GM18951 (cell line): ENCODE data around the gene ARHGAP6.
"Not testable (repeated sequence)": the region's sequence is repeated elsewhere in the genome, so short reads cannot be mapped to it uniquely, and the experiment has no call there.

Source experiments
- POLR2A ChIP-seq: IDR thresholded peaks from 4 replicates; pipeline ENCODE4 v1.6.1; 2011; ENCODE audit warnings: mild to moderate bottlenecking; ENCODE audit not compliant: insufficient read length, insufficient read depth; ENCODE audit errors: extremely low read depth
- in situ Hi-C: fragments of 300-500 bp; cut with MboI; formaldehyde crosslinking; loops from one replicate; pipeline ENCODE4 v1.12.0; 2022; ENCODE audit warnings: low sequenced_read_pairs, mixed read lengths, inconsistent platforms; ENCODE audit not compliant: unreplicated experiment

The ARHGAP6 gene

GRCh38 chrX:11543249-11543648 lies 122.5 kb downstream of the ARHGAP6 start:
- no peak for TF ChIP-seq POLR2A
- in situ Hi-C loops, result loop anchor here (25.0 kb wide), 1 partner anchor 369 kb away; no protein-coding TSS in a partner anchor

DNA sequence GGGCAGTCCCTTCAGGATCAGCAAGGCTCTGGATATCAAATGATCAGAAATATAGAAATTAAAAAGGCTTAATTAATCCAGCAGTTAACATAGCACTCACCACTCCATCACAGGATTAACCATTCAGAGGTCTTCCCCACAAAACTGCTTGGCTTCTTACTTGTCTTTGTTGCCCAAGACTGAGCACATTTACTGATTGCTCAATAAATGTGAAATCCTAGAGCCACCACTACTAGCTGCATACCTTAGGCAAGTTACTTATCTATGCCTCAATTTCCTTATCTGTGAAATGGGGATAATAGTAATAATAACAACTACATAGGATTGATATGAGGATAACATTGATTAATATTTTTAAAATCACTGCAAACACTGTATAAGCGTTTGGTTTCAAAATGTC lies 124.2 kb downstream of the ARHGAP6 start:
- in situ Hi-C loops, result loop anchor here (25.0 kb wide), 1 partner anchor 371 kb away; no protein-coding TSS in a partner anchor
- TF ChIP-seq POLR2A, result no peak

DNA sequence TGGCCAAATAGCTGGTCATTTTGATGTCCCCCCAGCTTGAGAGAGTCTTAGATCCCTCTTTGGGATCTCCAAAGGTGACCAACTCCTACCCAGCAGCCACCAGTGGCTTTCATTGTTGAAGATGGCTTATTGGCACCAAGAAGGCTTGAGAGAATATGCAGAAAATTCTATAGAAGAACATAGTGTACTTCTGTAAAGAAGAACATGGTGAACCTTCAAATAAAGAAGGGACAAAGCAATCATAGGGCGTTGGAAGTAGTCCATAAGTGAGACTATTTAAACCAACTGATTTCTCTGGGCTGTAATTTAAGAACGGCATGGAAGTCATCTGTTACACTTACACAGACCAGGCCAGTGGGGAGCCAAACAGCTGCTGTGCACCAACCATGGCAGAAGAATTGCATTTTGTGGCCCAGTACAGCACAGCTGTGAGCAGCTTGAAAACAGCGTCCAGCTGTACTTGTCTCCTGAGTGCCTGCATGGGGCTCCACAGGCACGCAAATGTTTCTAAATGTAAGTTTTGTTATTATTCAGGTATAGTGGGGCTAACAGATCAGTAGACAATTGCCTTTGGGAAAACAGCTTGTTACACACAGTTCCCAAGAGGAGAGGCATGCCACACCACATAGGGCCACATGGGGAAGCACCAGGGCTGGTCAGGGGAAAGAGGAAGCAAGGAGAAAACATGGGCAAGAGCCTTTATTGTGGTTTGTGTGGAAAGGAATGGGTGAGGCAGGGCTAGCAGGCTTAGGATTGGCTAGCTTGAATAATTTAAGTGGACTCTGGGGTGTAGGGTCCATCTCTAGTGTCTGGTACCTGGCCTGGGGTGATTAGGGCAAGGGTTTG lies 125.0 kb downstream of the ARHGAP6 start:
- TF ChIP-seq POLR2A, result no peak
- in situ Hi-C loops, result loop anchor here (25.0 kb wide), 1 partner anchor 372 kb away; no protein-coding TSS in a partner anchor

DNA sequence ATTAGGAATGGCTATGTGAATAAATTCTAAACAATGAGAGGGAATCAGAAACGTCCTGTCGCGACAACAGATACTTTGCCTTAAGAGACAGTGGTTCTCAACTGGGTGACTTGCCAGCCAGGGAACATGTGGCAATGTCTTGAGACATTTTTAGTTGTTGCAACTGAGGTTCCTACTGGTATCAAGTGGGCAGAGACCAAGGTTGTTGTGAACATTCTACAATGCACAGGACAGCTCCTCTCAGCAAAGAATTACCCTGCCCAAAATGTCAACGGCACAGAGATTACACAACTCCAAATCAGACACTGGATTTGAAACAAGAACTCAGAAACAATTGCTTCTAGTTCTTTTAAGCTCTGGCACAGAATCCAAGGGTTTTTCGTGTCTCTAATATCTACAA lies 128.6 kb downstream of the ARHGAP6 start:
- in situ Hi-C loops, result loop anchor here (25.0 kb wide), 1 partner anchor 375 kb away; no protein-coding TSS in a partner anchor
- TF ChIP-seq POLR2A, result no peak

- TF ChIP-seq POLR2A, result no peak
- in situ Hi-C loops, result loop anchor here (25.0 kb wide), 1 partner anchor 377 kb away; no protein-coding TSS in a partner anchor
Measured at GRCh38 chrX:11535156-11535919, 130.4 kb downstream of the ARHGAP6 start.

DNA sequence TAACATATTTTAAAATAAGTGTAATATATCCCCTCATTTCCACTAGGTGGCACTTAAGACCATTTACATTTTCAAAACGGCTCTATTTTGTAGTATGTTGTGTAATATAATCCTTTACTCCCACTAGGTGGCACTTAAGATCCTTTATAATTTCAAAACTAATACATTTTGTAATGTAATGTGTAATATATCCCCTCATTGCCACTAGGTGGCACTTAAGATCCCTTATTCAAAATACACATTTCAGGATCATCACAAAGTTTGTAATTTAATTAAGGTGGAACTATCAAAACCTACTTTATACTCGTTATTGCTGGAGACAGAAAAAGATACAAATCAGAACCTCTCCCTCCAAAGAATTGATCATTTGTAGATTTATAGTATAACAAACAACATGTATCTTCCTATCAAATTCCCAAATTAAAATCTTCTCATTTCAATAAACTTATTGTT lies 132.5 kb downstream of the ARHGAP6 start:
- in situ Hi-C loops, result loop anchor here (5.0 to 25.0 kb wide), 2 partner anchors 239 to 379 kb away; no protein-coding TSS in a partner anchor
- no peak for TF ChIP-seq POLR2A

DNA sequence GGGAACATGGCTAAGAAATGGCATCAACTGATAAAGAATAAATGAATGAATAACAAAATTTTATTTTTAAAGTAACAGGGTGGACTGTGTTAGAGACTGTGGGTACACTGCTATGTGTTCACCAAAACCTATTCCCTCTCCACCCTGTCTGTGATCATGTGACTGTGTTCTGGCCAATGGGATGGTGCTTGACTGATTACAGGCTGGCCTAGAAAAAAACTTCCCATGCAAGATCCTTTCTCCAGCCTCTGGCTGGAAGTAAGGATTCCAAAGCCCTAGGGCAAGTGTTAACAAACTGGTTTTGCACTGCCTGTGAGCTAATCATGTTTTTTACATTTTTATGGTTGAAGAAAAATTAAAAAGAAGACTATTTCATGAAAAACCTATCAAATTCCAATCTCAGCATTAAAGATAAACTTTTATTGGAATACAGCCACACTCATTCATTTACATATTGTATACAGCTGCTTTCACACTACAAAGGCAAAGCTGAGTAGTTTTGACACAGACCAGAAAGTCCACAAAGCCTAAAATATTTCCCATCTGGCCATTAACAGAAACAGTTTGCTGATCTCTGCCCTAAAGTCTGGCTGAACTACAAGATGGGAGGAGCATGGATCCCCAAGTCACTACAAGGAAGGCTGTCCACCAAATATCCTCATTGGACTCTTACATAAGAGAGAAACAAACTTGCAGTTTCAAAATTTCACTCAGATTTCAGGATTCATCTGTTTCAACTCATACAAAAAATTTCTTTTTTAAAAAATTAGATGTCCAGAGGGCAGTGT lies 133.2 kb downstream of the ARHGAP6 start:
- in situ Hi-C loops, result loop anchor here (5.0 to 25.0 kb wide), 2 partner anchors 240 to 380 kb away; no protein-coding TSS in a partner anchor
- no peak for TF ChIP-seq POLR2A

GRCh38 chrX:11531226-11531625 lies 134.5 kb downstream of the ARHGAP6 start:
- TF ChIP-seq POLR2A, result no peak
- in situ Hi-C loops, result loop anchor here (5.0 to 25.0 kb wide), 2 partner anchors 241 to 381 kb away; no protein-coding TSS in a partner anchor

DNA sequence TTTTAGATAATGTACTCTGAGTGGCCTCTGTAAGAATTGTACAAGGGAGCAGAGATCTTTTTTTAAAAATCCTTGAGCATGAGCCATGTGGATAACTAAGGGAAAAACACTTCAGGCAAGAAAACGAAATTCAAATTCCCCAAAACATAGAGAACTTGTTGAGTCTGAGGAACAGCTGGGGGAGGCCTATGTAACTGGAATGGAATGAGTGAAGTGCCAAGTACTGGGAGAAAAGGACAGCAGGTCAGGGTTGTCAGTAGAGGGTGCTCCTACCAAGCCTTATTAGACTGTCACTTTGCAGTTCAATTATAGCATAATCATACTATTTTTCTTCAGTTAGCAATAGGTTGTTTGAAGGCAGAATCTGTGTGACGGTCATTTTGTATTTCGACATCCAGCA lies 135.1 kb downstream of the ARHGAP6 start:
- no peak for TF ChIP-seq POLR2A
- in situ Hi-C loops, result loop anchor here (5.0 to 25.0 kb wide), 2 partner anchors 242 to 382 kb away; no protein-coding TSS in a partner anchor

GRCh38 chrX:11528623-11529022 lies 137.1 kb downstream of the ARHGAP6 start:
- in situ Hi-C loops, result loop anchor here (10.0 to 25.0 kb wide), 2 partner anchors 384 kb away; no protein-coding TSS in a partner anchor
- TF ChIP-seq POLR2A, result no peak

GRCh38 chrX:11525685-11526084 lies 140.0 kb downstream of the ARHGAP6 start:
- in situ Hi-C loops, result loop anchor here (10.0 to 25.0 kb wide), 2 partner anchors 381 to 387 kb away; no protein-coding TSS in a partner anchor
- TF ChIP-seq POLR2A, result no peak

GRCh38 chrX:11519234-11519633 lies 146.5 kb downstream of the ARHGAP6 start:
- in situ Hi-C loops, result not testable (repeated sequence)

GRCh38 chrX:11509786-11510185 lies 155.9 kb downstream of the ARHGAP6 start:
- TF ChIP-seq POLR2A, result no peak
- in situ Hi-C loops, result no loop called here

DNA sequence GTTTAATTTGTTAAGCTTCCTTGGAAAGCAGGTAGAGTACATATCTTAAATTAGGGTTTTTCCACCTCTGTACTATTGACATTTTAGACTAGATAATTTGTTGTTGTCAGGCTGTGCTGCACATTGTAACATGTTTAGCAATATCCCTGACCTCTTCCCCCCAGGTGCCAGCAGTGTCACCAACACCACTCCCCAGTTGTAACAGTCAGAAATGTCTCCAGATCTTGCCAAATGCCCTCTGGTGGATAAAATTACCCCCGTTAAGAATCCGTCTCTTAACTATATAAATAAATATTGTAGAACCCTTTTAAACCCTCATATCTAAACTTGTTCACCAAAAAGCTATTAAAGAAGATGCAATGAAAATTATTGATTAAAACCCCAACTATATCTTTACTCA lies 161.5 kb downstream of the ARHGAP6 start:
- no peak for TF ChIP-seq POLR2A
- in situ Hi-C loops, result no loop called here
